GM12801 (cell line): ENCODE results near the gene LIPI.

Experiments
- TF ChIP-seq, protein P1 (sequence below): IDR thresholded peaks from one replicate; pipeline ENCODE4 v1.5.1; 2011; ENCODE audit warnings: control low read depth; ENCODE audit not compliant: insufficient read length; ENCODE audit errors: extremely low read depth

LIPI gene

DNA sequence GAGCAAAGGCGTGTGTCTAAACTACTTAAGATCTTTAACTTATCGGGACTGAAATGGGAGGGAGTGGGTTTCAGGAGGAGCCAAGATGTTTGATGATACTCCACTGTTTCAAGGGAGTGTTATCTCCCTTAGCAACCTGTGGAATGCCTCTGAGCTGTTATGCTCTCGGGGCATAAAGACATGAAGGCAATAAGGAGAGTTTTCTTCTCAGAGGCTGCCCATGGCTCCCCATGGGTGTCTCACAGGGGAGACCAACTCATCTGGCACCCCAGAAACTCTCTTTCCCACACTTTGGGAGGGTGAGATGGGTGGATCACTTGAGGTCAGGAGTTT lies 130.0 kb downstream of the LIPI start:
- TF ChIP-seq, protein P1, sequence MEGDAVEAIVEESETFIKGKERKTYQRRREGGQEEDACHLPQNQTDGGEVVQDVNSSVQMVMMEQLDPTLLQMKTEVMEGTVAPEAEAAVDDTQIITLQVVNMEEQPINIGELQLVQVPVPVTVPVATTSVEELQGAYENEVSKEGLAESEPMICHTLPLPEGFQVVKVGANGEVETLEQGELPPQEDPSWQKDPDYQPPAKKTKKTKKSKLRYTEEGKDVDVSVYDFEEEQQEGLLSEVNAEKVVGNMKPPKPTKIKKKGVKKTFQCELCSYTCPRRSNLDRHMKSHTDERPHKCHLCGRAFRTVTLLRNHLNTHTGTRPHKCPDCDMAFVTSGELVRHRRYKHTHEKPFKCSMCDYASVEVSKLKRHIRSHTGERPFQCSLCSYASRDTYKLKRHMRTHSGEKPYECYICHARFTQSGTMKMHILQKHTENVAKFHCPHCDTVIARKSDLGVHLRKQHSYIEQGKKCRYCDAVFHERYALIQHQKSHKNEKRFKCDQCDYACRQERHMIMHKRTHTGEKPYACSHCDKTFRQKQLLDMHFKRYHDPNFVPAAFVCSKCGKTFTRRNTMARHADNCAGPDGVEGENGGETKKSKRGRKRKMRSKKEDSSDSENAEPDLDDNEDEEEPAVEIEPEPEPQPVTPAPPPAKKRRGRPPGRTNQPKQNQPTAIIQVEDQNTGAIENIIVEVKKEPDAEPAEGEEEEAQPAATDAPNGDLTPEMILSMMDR = no peak

DNA sequence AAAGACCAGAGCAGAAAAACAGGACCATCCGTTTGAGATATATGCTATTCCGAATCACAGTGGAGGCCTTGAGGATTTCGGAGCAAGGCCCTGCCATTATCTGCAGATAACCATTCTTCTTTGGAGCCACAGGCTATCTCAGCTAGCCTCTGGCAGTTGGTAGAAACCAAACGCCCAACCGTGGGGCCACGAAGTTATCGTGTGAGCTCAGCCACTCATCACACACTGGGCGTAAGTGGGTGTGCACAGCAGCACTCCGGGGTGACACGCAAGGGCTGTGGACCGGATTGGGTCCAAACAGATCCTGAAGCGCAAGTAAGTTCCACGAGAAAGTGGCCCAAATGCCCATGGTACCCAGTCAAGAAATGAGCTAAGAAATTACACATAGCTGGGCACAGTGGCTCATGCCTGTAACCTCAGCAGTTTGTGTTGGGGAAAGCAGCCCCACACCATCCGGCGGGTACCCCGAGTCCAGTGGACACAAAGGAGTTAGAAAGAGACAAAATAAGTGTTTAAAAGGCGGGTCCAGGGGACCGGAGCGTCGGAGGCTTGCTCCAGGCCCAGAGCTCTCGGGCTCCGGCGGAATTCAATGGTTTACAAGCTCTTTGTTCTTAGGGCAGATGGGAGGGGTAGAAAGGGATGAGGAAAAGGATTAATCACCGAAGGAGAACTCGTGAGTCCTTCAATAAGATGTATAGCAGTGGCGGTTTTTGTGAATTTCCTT lies 130.6 kb downstream of the LIPI start:
- TF ChIP-seq, protein P1 = no peak

DNA sequence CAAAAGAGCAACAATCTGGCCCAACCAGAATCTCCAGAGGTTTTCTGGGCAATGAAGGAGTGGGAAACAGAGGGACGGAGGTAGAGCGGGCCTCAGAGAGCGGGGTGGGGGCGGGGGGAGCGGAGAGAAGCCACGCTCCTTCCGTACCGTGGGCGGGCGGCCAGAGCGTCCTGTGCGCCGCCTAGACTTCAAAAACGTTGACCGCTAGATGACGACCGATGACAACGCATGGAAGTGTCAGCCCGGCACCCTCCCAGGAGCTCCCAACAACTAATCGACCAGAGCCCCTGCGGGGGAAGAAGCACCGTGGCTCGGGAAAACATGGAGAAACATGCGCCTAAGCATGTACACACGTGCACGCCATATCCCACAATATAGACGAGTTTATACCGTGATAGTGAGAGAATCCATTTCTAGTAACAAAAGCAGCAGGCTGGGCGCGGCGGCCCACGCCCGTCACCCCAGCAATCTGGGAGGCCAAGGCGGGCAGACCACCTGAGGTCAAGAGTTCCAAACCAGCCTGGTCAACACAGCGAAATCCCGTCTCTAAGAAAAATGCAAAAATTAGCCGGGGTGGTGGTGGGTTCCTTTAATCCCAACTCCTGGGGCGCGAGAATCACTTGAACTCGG lies 131.9 kb downstream of the LIPI start:
- TF ChIP-seq, protein P1 = no peak

DNA sequence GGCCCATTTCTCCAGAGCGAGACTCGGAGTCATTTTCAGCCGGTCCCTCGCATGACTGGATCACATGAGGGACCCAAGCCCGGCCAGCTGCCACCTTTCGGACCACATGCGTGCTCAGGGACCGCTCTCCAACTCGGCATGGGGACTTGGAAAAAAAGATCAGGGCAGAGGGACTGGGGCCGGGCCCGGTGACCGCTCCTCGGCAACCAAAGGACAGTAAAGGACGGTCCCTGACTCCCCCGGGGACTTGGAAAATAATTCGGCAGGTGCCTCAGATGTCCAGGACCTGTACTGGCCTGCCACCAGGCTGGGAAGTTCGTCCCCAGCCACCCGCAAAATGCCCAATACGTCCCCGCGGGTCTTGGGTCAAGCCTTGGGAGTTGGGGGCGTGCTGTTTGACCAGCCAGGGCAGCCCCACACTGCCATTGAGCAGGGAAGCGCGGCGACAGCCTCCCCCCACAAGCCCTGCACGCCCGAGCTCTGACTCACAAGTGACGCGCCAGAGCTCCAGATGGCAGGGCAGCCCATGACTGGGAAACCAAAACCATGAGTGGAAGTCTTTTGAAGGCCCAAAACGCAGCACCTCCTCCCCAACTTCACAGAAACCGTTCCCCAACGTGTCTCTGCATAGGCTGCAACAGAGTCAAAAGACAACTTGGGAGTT lies 134.5 kb downstream of the LIPI start:
- TF ChIP-seq, protein P1 = no peak

DNA sequence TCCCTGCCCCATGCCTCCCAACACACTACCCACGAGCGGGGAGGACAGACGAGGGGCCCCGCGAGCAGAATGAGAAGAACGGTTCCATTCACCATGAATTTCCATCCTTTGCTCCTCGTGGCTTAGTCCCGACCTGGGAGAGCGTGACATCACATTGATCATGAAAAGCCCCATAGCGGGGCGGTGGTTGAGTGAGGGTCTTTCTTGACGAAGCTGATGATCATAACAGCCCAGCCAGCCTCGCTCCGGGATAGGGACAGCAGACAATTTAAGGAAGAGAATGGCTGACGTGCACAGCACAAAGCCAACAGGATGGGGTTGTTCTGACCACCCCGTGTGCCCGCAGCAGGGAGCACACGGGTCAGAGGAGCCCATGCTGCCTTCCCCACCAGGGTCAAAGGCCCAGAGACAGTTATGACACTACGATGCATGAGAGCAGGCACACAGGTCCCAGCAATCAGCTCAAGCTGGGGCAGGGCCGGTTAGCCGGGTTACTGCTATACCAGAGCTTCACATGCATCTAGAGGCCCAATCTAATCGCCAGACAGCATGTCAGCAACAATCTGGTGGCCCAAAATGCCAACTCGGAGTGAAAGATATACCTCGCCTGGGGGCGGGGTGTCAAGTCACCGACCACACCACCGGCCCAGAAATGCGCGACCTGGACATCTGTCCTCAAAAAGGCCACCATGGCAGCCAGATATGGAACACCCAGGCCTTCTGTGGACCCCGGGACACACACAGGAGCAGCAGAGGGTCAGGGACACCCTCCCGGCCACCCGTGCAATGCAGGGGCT lies 135.2 kb downstream of the LIPI start:
- TF ChIP-seq, protein P1 = no peak

DNA sequence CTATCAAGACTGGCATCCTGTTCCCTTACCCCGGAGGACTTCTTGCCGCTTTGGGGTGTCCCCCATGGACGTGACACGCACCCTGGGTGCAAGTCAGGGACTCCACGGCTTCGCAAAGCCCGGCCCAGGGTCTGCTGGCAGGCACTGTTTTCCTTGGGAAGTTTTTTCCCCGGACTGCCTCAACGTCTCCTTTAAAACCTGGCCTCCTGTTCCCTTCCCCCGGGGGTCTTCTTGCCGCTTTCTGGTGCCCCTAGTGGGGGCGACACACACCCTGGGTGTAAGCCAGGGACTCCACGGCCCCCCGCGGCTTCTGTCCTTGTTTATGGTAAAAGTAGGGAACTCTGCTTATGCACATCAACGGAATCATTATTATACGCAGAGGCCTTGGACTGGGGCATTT lies 136.6 kb downstream of the LIPI start:
- TF ChIP-seq, protein P1 = no peak

DNA sequence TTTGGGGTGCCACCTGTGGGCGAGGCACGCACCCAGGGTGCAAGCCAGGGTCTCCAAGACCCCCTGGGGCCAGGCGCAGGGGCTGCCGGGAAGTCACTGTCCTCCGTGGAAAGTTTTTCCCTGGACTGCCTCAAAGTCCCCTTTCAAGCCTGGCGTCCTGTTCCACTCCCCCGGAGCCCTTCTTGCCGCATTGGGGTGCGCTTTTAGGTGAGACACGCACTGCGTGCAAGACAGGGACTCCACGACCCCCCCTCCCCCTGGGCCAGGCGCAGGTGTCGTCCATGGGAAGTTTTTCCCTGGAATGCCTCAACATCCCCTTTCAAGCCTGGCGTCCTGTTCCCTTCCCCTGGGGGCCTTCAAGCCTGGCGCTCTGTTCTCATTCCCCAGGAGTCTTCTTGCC lies 137.1 kb downstream of the LIPI start:
- TF ChIP-seq, protein P1 = no peak
